Osteocyte (in vitro differentiated cells): ENCODE results near the gene UGCG. TPM values are rescaled to one million over a fixed set of nuclear protein-coding genes. Genes with fewer than 3 reads are reported as not detected.
A peak's percentile ranks its signal among the peaks of the same experiment; 100 is the strongest.
"Not testable (repeated sequence)": the region's sequence is repeated elsewhere in the genome, so short reads cannot be mapped to it uniquely, and the experiment has no call there.

Experiments used
- DNase-seq: peaks from one replicate; pipeline ENCODE4 v3.0.0; 2021; ENCODE audit warnings: mixed read lengths; ENCODE audit not compliant: unreplicated experiment; ENCODE audit errors: extremely low spot score
- H3K27ac Mint-ChIP-seq: one replicate; pipeline ENCODE4 v1.8.0; 2021; ENCODE audit warnings: mild to moderate bottlenecking, mixed read lengths; ENCODE audit not compliant: unreplicated experiment
- H3K27me3 Mint-ChIP-seq: one replicate; pipeline ENCODE4 v1.8.0; 2021; ENCODE audit warnings: mixed read lengths; ENCODE audit not compliant: unreplicated experiment
- H3K36me3 Mint-ChIP-seq: one replicate; pipeline ENCODE4 v1.8.0; 2021; ENCODE audit warnings: mixed read lengths; ENCODE audit not compliant: unreplicated experiment
- H3K4me1 Mint-ChIP-seq: one replicate; pipeline ENCODE4 v1.8.0; 2021; ENCODE audit warnings: mixed read lengths; ENCODE audit not compliant: unreplicated experiment
- H3K4me3 Mint-ChIP-seq: one replicate; pipeline ENCODE4 v1.8.0; 2021; ENCODE audit warnings: mild to moderate bottlenecking, moderate library complexity, mixed read lengths; ENCODE audit not compliant: unreplicated experiment
- H3K9me3 Mint-ChIP-seq: one replicate; pipeline ENCODE4 v1.8.0; 2021; ENCODE audit warnings: mixed read lengths; ENCODE audit not compliant: unreplicated experiment
- CTCF ChIP-seq: fragments of 200-600 bp; sonication (generic); IDR thresholded peaks from 2 replicates; pipeline ENCODE4 v1.5.0; 2021; ENCODE audit warnings: antibody characterized with exemption, mild to moderate bottlenecking, moderate library complexity
- total RNA-seq: library from RNA; stranded (reverse); gene quantifications from 2 replicates; pipeline ENCODE4 v1.2.1, GENCODE V29; 2021

Gene UGCG
- total RNA-seq, 1 donor from 2014 or later: 79.2 TPM

GRCh38 chr9:111900151-111900857 lies 3.7 kb downstream of the UGCG start:
- no peaks in the 10 kb centered on the region for H3K36me3 Mint-ChIP-seq
- no peak for DNase-seq
- no peak overlapping the region for H3K4me3 Mint-ChIP-seq
- H3K9me3 Mint-ChIP-seq: no peaks in the 10 kb centered on the region
- no peak overlapping the region for H3K27ac Mint-ChIP-seq
- TF ChIP-seq CTCF: no peak
- H3K27me3 Mint-ChIP-seq: no peaks in the 10 kb centered on the region
- H3K4me1 Mint-ChIP-seq: peaks cover 26% of the 10 kb centered on the region

DNA sequence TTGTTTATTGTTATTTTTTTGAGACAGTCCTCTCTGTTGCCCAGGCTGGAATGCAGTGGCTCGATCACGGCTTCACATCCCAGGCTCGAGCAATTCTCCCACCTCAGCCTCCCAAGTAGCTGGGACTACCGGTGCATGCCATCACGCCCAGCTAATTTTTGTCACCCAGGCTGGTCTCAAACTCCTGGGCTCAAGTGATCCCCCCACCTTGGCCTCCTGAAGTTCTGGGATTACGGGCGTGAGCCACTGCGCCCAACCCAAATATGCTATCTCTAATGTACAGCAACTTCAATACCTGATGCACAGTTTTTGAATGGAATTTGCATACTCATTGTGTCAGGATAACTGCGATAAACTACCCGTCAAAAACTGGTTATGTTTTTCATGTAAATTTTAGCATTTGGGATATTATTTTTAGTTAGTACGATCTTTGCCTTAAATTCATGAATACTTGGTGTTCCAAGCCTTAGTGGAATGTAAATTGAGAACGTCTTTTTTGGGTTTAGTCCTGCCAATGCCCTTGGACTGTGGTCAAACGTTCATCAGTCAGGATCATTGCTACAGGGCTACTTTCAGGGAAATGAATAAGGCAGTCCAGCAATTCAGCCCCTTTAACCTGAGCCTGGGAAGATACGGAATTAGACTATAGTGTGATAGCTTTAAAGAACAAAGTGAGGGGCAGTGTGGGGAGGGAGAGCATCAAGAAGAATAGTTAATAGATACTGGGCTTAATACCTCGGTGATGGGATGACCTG lies 4.4 kb downstream of the UGCG start:
- Mint-ChIP-seq H3K4me1 (peaks cover 25% of the 10 kb centered on the region), H3K27me3 (no peaks in the 10 kb centered on the region), H3K27ac (no peak overlapping the region), H3K4me3 (no peak overlapping the region), H3K9me3 (no peaks in the 10 kb centered on the region), H3K36me3 (no peaks in the 10 kb centered on the region)
- no peak for TF ChIP-seq CTCF
- no peak for DNase-seq

DNA sequence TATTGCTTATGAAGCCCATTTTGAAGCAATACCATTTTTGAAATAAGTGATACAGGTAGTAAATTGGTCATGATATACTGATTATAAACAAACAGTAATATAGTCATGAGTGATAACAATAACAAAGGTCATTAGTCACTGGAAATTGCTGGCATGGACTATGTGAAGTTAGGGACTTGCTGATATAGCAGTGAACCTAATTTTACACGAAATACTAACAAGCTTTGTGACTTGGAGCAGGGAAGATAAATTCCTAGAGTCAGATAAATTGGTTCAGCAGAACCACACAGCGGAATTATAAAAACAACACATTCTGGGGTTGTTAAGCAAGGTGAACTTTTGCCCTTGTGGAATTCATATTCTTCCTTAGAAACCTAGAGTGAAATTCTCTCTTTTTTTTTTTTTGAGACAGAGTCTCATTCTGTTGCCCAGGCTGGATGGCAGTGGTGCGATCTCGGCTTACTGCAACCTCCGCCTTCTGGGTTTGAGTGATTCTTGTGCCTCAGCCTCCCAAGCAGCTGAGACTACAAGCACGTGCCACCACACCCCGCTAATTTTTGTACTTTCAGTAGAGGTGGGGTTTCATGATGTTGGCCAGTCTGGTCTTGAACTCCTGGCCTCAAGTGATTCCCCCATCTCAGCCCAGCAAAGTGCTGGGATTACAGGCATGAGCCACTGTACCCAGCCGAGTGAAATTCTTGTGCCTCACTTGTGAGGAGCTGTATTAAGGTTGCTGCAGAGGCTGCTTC lies 6.0 kb downstream of the UGCG start:
- peaks cover 39% of the 10 kb centered on the region for H3K4me1 Mint-ChIP-seq
- H3K27me3 Mint-ChIP-seq: no peaks in the 10 kb centered on the region
- H3K36me3 Mint-ChIP-seq: peaks cover 4% of the 10 kb centered on the region
- no peaks in the 10 kb centered on the region for H3K9me3 Mint-ChIP-seq
- no peak for DNase-seq
- no peak for TF ChIP-seq CTCF
- H3K27ac Mint-ChIP-seq: no peak overlapping the region
- no peak overlapping the region for H3K4me3 Mint-ChIP-seq

- Mint-ChIP-seq H3K4me1 (peaks cover 48% of the 10 kb centered on the region), H3K27ac (peak overlapping the region; percentile 67)
- H3K9me3 Mint-ChIP-seq, H3K27me3 Mint-ChIP-seq, H3K4me3 Mint-ChIP-seq, H3K36me3 Mint-ChIP-seq, DNase-seq: not testable (repeated sequence)
Observed at GRCh38 chr9:111903535-111903934, 6.9 kb downstream of the UGCG start.

GRCh38 chr9:111904026-111904425 lies 7.4 kb downstream of the UGCG start:
- no peak for TF ChIP-seq CTCF
- H3K9me3 Mint-ChIP-seq: no peaks in the 10 kb centered on the region
- H3K4me1 Mint-ChIP-seq: peaks cover 53% of the 10 kb centered on the region
- no peaks in the 10 kb centered on the region for H3K27me3 Mint-ChIP-seq
- H3K36me3 Mint-ChIP-seq: peaks cover 4% of the 10 kb centered on the region
- peak overlapping the region; percentile 67 for H3K27ac Mint-ChIP-seq
- H3K4me3 Mint-ChIP-seq: peak overlapping the region; percentile 44
- DNase-seq: no peak
